ENCODE data around the gene GPT2. TPM values are rescaled to one million over a fixed set of nuclear protein-coding genes. Genes with fewer than 3 reads are reported as not detected.

The GPT2 gene
- total RNA-seq, 1 donor from 2014 or later, result 71.2 TPM

DNA sequence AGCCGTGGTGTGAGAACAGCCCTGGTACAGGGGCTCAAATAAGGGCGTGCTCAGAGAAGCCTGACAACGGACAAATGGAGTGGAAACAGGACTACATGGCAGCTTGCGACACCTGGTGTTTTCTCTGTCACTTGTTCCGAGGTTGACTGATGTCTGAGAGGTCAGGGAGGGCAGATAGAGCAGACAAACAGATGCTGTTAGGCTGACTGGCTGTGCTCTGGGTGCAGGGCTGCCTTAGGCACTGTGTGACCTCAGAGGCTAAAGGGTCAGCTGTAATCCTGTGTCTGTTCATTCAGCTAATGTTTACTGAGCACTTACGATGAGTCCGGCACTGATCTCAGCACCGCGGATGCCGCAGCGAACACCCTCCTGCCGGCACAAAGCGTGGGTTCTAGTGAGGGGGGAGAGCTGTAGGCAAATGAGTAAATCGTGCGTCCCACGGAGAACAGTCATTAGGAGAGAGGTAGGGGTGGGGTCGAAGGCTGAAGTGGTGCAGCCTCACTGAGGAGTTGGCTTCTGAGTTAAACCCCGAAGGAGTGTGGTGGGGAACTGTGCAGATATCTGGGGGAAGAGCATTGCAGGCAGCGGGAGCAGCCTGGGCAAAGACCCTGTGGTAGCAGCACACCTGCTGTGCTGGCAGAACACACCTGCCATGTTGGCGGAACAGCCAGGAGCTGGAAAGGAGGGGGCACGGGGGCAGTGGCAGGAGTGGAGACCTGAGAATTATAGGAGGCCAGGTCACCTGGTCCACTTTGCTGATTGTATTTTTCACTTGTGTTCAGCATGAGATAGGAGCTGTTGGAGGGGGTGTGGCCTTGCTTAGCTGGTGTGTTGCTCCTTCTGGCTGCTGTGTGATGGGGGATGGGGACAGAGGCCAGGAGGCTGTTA, 35.0 kb downstream of the GPT2 start:
- Histone ChIP-seq H3K36me3 (ENCODE audit: control insufficient read depth, insufficient read depth, low read length) (peaks cover 1% of the 10 kb centered on the region), H3K4me3 (ENCODE audit: low read depth, low read length) (no peak overlapping the region), H3K27me3 (ENCODE audit: control insufficient read depth, insufficient read depth, low read length) (no peaks in the 10 kb centered on the region)
- DNase-seq (ENCODE audit: low read depth), result no peak
- TF ChIP-seq, protein P1, sequence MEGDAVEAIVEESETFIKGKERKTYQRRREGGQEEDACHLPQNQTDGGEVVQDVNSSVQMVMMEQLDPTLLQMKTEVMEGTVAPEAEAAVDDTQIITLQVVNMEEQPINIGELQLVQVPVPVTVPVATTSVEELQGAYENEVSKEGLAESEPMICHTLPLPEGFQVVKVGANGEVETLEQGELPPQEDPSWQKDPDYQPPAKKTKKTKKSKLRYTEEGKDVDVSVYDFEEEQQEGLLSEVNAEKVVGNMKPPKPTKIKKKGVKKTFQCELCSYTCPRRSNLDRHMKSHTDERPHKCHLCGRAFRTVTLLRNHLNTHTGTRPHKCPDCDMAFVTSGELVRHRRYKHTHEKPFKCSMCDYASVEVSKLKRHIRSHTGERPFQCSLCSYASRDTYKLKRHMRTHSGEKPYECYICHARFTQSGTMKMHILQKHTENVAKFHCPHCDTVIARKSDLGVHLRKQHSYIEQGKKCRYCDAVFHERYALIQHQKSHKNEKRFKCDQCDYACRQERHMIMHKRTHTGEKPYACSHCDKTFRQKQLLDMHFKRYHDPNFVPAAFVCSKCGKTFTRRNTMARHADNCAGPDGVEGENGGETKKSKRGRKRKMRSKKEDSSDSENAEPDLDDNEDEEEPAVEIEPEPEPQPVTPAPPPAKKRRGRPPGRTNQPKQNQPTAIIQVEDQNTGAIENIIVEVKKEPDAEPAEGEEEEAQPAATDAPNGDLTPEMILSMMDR (IDR thresholded peaks at IDR 0.05; ENCODE audit: insufficient read depth, low read length, poor library complexity, severe bottlenecking), result no peak

DNA sequence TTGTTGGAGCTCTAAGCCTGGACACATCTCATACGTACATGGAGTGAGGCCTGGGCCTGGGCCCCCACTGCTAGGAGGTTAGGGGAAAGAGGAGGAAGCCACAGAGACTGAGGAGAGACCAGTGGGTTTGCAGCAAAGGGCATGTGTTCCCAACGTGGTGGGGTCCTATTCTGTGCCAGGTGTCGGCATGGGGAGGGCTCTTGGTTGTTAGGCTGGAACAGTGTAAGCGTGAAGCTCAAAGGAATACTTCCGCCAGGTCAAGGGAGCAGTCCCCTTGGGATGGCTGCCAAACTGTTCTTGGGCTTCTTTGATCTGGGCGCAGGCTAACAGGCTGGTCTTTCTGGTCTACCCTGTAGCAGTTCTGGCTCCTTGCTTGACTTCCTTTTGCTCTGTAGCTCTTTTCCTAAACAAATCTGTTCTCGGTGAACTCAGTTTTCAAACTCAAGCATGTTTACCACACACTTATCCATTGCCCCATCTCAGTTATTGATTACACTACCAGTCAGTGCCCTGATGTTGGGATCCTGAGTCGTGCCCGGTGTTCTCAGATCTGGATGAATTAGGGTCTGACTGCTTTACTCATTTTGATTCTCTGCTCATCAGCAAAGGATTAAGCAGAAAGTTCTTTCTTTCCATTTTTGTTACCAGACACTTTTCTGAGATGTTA, 36.4 kb downstream of the GPT2 start:
- TF ChIP-seq, protein P1 (IDR thresholded peaks at IDR 0.05; ENCODE audit: insufficient read depth, low read length, poor library complexity, severe bottlenecking), result no peak
- Histone ChIP-seq H3K27me3 (ENCODE audit: control insufficient read depth, insufficient read depth, low read length) (no peaks in the 10 kb centered on the region), H3K36me3 (ENCODE audit: control insufficient read depth, insufficient read depth, low read length) (peaks cover 1% of the 10 kb centered on the region), H3K4me3 (ENCODE audit: low read depth, low read length) (no peak overlapping the region)
- no peak for DNase-seq (ENCODE audit: low read depth)

DNA sequence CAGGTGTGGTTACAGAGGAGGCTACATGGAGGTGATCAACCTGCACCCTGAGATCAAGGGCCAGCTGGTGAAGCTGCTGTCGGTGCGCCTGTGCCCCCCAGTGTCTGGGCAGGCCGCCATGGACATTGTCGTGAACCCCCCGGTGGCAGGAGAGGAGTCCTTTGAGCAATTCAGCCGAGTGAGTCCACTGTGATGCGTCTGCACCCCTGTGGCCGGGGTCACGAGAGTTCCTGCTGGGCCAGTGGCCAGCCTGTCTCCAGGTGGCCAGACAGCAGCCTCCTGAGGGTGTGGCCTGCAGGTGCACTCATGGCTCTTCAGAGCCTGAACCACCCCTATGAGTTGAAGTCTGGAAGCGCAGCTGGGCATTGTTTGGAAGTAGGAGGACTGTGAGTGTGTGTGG, 38.1 kb downstream of the GPT2 start:
- TF ChIP-seq, protein P1 (IDR thresholded peaks at IDR 0.05; ENCODE audit: insufficient read depth, low read length, poor library complexity, severe bottlenecking), result no peak
- H3K4me3 ChIP-seq (ENCODE audit: low read depth, low read length), result no peak overlapping the region
- no peak for DNase-seq (ENCODE audit: low read depth)
- H3K27me3 ChIP-seq (ENCODE audit: control insufficient read depth, insufficient read depth, low read length), result no peaks in the 10 kb centered on the region
- H3K36me3 ChIP-seq (ENCODE audit: control insufficient read depth, insufficient read depth, low read length), result peaks cover 1% of the 10 kb centered on the region

DNA sequence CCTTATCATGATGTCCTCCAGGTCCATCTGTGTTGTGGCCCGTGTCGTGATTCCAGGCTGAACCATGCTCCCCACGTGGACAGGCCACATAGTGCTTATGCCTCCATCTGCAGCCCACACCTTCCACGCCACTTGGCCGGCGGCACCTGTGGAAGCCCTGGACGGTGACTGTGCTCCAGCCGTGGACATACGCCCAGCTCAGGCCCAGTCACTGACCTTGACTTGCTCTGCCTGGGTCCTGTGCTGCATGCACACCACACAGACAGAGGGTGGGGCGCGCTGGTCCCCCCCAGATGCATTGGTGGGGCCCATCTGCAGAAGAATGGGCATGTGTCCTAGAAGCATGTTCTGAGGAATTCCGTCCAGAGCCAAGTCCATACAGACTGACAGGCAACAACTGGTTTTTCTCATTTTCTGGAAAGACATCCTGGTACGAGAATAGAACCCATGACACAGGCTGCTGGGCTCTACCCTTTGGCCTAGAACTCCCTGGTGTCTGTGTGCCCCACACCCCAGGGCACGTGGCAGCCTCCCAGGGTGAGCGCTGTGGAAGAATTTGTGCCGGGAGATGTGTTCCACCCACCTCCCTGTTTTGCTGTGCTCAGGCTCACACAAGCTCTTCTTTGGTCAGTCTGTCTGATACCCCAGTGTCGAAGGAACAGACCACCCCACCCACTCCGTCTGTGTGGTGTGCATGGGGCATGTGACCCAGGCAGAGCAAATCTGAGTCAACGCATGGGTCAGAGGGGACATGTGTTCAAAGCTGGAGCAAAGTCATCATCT, 39.5 kb downstream of the GPT2 start:
- peaks cover 1% of the 10 kb centered on the region for H3K36me3 ChIP-seq (ENCODE audit: control insufficient read depth, insufficient read depth, low read length)

DNA sequence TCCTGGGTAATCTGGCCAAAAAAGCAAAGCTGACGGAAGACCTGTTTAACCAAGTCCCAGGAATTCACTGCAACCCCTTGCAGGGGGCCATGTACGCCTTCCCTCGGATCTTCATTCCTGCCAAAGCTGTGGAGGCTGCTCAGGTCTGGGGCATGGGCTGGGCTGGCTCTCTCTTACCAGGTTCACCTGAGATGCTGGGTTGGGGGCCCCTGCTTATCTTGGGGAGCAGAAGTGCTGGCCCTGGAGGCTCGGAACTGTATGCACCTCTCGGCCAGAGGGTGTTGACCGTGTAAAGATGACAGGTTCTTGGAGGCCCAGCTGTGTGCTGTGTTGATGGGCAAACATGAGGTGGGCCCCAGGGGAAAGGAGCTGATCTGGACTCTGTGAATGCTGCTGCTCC, 40.2 kb downstream of the GPT2 start:
- TF ChIP-seq, protein P1 (IDR thresholded peaks at IDR 0.05; ENCODE audit: insufficient read depth, low read length, poor library complexity, severe bottlenecking), result no peak
- H3K27me3 ChIP-seq (ENCODE audit: control insufficient read depth, insufficient read depth, low read length), result no peaks in the 10 kb centered on the region
- DNase-seq (ENCODE audit: low read depth), result no peak
- peaks cover 1% of the 10 kb centered on the region for H3K36me3 ChIP-seq (ENCODE audit: control insufficient read depth, insufficient read depth, low read length)
- no peak overlapping the region for H3K4me3 ChIP-seq (ENCODE audit: low read depth, low read length)

More for the DNA sequence above, 39.5 kb downstream of the GPT2 start:
- TF ChIP-seq, protein P1 (IDR thresholded peaks at IDR 0.05; ENCODE audit: insufficient read depth, low read length, poor library complexity, severe bottlenecking), result no peak
- Histone ChIP-seq H3K4me3 (ENCODE audit: low read depth, low read length) (no peak overlapping the region), H3K27me3 (ENCODE audit: control insufficient read depth, insufficient read depth, low read length) (no peaks in the 10 kb centered on the region)
- no peak for DNase-seq (ENCODE audit: low read depth)

All from kidney epithelial cell (primary cell).